Stimulated activated CD8-positive, alpha-beta memory T cell treated with anti-CD3 and anti-CD28 coated beads, Interleukin-7, amount 100 ng/mL, for 4 hours (primary cell): ENCODE results near the gene SV2B.

ENCODE experiments used
- DNase-seq, 2 donors: peaks; one replicate each; pipeline ENCODE4 v3.0.0-alpha.2; 2020; ENCODE audit warnings: low read depth in 2 of 2

SV2B gene

DNA sequence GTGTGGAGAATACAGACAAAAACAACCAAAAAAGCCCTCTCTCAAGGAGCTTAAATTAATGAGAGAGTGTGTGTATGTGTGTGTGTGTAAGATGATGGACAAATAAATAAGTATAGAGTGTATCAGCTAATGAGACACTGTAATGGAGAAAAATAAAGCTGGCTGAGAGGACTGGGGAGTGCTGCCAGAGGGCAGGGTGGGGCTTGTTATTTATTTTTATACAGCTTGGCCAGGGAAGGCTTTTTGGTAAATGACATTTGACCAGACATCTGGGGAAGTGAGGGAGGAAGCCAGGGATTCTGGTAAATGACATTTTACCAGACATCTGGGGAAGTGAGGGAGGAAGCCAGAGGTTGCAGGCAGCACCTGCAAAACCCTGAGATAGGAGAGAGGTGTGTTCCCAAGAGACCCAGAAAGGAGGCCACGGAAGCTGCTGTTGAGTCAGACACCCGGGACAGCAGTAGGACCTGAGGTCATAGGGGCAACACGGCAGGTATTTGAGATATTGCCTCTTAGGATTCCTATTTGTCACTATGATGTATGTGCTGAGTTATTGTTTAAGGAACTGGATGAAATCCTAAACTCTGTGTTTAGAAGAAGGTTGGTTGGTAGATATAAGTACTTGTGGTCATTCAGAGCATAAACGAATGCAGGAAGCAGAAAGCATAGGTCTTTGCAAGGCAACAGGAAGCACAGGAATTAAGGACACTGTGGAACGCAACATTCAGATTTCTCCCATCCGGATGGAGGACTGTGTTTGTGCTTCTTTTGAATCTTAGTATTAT lies 2.7 kb downstream of the SV2B start:
- no peak for DNase-seq

GRCh38 chr15:91104111-91104510 lies 4.1 kb downstream of the SV2B start:
- no peak for DNase-seq

- DNase-seq, result no peak
Measured at GRCh38 chr15:91108421-91108820, 8.4 kb downstream of the SV2B start.

DNA sequence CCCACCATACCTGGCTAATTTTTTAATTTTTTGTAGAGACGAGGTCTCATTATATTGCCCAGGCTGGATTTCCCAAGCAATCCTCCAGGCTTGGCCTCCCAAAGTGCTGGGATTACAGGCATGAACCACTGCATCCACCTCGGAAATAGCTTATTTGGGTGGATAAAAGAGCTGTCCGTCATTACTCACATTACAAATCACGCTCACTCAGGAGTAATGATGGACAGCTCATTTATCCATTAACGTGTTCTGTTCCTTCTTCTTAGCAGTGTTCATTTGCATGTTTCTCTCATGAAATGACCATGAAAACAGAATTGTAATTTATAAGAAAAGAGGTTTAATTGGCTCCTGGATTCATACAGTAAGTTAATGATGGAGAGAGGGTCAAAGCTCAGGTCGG lies 9.8 kb downstream of the SV2B start:
- no peak for DNase-seq

- no peak for DNase-seq
Measured at GRCh38 chr15:91110407-91110806, 10.3 kb downstream of the SV2B start.

GRCh38 chr15:91113030-91113429 lies 13.0 kb downstream of the SV2B start:
- no peak for DNase-seq

GRCh38 chr15:91114301-91114700 lies 14.2 kb downstream of the SV2B start:
- DNase-seq, result no peak

- no peak for DNase-seq
Measured at GRCh38 chr15:91116113-91117067, 16.3 kb downstream of the SV2B start.

DNA sequence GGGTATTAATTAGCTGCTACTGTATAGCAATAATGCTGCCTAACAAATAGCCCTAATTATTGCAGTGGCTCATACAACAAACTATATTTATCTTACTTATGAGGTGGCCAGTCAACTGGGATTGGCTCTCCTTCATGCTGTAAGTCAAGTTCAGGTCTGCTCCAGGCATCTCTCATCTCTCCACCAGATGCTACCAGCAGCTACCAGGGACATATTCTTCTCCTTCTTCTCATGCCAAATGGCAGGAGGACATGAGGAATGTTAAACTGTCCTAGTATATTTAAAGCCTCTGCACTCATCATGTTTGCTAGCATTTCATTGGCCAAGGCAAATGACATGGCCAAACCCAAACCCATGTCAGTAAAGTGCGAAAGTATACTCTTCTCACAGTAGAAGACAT lies 17.3 kb downstream of the SV2B start:
- no peak for DNase-seq

GRCh38 chr15:91118817-91119590 lies 18.9 kb downstream of the SV2B start:
- DNase-seq, result no peak

GRCh38 chr15:91122296-91122695 lies 22.2 kb downstream of the SV2B start:
- DNase-seq, result no peak

DNA sequence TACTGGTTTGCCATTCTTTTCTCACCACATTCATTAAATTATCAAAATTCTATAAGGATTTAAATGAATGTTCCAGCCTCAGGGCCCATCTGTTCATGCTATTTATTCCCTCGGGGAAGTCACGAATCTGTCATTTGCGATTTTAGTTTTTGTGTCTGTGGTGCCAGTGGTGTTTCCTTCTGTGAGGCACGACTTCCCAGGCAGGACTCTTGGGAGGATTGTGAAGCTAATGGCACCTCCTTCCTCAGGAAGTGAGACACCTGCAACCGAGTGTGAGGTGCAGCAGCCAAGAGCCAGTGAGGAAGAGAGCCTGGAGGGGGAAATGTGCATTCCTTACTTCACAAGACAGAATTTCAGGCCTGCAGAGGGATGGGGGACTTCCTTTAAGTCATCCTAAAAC lies 24.1 kb downstream of the SV2B start:
- no peak for DNase-seq

- DNase-seq, result no peak
Measured at GRCh38 chr15:91125162-91125561, 25.1 kb downstream of the SV2B start.

DNA sequence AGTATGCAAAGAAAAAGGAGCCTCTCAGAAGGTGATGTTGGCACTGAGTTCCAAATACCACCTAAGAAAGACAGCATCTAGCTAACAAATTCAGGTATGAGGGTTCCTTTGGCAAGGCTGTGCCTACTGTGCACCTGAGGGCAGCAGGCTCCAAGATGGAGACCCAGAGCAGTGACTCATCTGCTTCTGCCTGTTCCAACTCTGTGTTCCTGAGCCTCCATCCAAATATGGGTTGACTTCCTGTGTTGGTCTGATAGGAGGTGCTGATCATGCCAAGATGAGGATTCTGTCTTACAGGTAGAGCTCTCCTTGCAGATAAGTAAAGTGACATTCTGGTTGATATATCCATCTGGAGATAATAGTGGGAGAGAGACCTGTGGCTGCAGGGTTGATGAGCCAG lies 26.0 kb downstream of the SV2B start:
- no peak for DNase-seq

DNA sequence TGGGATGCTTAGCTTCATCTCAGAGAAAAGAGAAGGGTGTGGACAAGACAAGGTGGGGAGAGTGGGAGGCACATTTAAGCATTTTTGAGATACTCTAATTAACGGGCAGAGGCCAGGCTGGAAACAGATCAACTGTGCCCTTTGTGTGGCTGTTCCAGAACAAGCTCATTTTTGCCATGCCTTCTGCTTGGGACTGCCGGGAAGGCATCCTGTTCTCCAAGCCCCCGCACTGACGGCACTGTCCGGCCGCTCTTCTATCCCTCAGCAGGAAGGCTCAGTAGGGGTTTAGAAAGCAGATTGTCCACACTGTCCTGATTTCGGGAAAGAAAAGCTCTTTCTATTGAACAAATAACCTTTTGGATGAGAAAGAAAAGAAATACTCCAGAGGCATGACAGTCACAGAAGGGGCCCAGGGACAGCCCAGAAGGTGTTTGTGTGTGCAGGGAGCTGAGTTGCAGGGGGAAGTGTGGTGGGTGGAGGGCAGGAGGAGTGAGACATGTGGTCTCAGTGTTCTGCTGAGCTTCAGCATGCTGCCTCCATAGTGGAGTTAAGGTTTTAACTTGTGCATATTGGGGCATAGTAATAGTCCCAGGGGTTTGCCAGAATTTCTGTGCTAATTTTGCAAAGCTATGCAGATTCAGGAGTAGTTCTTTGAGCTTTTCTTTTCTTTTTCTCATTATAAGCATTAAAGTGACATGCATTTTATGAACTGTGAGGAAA lies 27.3 kb downstream of the SV2B start:
- no peak for DNase-seq

DNA sequence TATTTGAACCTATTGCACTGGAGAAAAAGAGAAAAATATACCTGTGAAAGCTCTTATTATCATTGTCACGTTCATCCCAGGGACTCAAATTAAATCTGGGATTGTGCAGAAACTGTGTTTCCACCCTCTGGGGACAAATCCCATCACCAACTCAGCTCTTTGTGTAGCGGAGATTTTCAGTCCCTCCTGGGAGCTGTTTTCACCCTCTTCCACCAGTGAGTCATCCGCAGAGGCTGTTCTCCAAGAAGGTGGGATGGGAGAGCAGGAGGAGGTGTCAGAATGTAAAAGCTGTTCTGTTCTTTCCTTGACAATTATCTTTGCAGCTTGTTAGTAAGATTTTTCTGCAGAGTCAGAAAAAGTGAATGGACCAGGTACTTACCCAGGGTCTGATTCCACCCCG lies 28.0 kb downstream of the SV2B start:
- DNase-seq, result no peak

GRCh38 chr15:91129436-91129835 lies 29.4 kb downstream of the SV2B start:
- no peak for DNase-seq

DNA sequence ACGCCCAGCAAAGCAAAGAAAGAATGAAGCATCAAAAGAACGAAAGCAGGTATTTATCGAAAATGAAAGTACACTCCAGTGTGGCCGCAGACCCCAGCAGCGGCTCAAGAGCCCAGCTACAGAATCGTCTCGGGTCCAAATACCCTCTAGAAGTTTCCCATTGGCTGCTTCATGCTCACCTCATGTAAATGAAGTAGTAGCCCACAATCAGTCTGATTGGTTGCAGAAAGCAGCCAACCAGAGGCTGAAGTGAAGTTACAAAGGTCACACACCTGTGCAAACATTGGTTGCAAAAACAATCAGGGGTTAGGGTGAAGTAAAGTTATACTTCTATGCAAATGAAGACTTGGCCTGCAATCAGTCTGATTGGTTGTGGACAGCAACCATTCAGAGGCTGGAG lies 32.0 kb downstream of the SV2B start:
- DNase-seq, result no peak

DNA sequence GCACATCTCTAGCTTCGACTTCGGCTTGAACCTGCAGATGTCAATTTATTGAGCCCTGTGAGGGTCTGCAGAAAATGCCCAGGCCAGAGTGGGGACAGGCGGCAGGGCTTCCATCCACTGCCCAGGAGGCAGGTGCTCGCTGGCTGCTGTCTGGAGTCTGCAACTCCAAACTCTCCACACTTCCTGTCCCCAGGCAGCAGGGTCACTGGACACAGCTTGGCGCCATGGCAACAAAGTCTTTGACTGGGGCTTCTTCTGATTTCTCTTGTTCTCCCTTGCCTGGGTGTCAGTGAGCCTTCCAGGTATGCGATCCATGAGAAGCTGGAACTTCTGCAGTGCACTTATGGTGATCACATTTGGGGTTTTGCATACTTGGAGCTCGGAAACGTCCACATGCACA lies 33.5 kb downstream of the SV2B start:
- no peak for DNase-seq

DNA sequence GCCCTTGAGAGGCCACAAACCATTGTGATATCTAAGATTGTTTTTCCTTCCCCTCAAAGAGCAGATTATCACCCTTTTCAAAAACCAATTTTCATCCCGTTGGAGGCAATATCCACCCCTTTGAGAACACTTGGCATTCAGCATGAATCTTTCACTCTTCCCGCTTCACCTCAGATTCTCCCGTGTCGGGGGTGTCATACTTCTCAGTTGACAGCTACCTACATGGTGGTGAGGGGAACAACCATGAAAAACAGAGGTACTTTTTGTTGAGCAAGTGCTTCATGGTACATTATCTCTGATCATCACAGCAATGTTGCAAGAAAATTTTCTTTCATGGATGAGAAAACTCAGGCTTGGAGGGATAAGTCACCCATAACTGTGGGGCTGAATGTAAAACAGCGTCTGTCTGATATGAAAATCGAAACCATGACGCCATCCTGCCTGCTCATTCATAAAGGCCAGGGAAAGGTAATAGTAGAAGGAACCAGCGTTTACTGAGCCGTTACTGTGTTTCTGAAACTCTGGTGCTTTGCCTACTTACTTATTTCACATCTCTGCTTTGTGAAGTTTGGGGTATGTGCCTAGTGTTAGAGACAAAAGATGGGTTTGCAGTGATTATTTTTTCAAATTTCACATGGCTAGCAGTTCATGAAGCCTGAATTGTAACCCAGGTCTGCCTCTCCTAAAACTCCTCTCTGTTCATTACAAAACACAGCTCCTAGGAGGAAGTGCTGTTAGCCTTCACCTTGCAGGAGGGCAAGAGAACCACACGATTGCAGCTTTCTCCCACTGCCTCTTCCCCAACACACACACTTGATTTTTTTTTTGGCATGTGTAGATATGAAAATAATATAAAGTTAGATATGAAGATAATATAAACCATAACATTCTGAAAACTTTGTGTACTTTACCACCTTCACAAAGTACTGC lies 35.4 kb downstream of the SV2B start:
- DNase-seq, result no peak
